Thyroid gland (tissue), 4 donors: ENCODE data around the gene MDM2.

Experiments
- CTCF ChIP-seq, 6 experiments: fragments of 200-600 bp in 3 of 6; fragments of 450-650 bp in 3 of 6; sonication (generic) in 3 of 6; IDR thresholded peaks; one replicate each; pipeline ENCODE4 v1.5.1; 2016 to 2019; ENCODE audit warnings: antibody characterized with exemption in 6 of 6, mild to moderate bottlenecking in 2 of 6, inconsistent platforms in 1 of 6, moderate library complexity in 1 of 6
- POLR2A ChIP-seq, 2 donors: fragments of 450-650 bp; IDR thresholded peaks; one replicate each; pipeline ENCODE4 v1.6.1; 2017; ENCODE audit warnings: antibody characterized with exemption in 2 of 2, mild to moderate bottlenecking in 2 of 2, moderate library complexity in 1 of 2

GRCh38 chr12:68871396-68871795, 63.4 kb downstream of the MDM2 start:
- TF ChIP-seq CTCF (IDR thresholded peaks at IDR 0.05) (no peak), POLR2A (IDR thresholded peaks at IDR 0.05) (no peak)
